ENCODE measurements around the gene PDLIM7. TPM values are rescaled to one million over a fixed set of nuclear protein-coding genes. Genes with fewer than 3 reads are reported as not detected.
A peak's percentile ranks its signal among the peaks of the same experiment; 100 is the strongest.

The PDLIM7 gene
- total RNA-seq, 2 donors from 2014 or later, result 6.8 to 16.2 TPM

- no peak for ATAC-seq
- no peak for DNase-seq
- Mint-ChIP-seq H3K27ac (peak overlapping the region; percentile 99), H3K27me3 (no peaks in the 10 kb centered on the region), H3K4me1 (peaks cover 58% of the 10 kb centered on the region), H3K36me3 (ENCODE audit: low read depth) (peaks cover 7% of the 10 kb centered on the region), H3K4me3 (no peak overlapping the region)
- no peaks in the 10 kb centered on the region for H3K9me3 ChIP-seq (ENCODE audit: control insufficient read depth, low read length, poor library complexity, severe bottlenecking)
Measured at GRCh38 chr5:177435847-177436536, 61.4 kb downstream of the PDLIM7 start.

GRCh38 chr5:177434942-177435738, 62.3 kb downstream of the PDLIM7 start:
- H3K4me1 Mint-ChIP-seq, result peaks cover 61% of the 10 kb centered on the region

GRCh38 chr5:177434437-177434836, 63.0 kb downstream of the PDLIM7 start:
- DNase-seq (peak in 2 of 3 donors; percentile 23 to 46), ATAC-seq (peak; percentile 50)
- peaks cover 5% of the 10 kb centered on the region for H3K36me3 Mint-ChIP-seq (ENCODE audit: low read depth)
- peaks cover 57% of the 10 kb centered on the region for H3K4me1 Mint-ChIP-seq
- peak overlapping the region; percentile 80 for H3K4me3 Mint-ChIP-seq
- peak overlapping the region; percentile 98 for H3K27ac Mint-ChIP-seq
- H3K27me3 Mint-ChIP-seq, result no peaks in the 10 kb centered on the region
- no peaks in the 10 kb centered on the region for H3K9me3 ChIP-seq (ENCODE audit: control insufficient read depth, low read length, poor library complexity, severe bottlenecking)

More at GRCh38 chr5:177434942-177435738, 62.3 kb downstream of the PDLIM7 start:
- Mint-ChIP-seq H3K27ac (peak overlapping the region; percentile 98), H3K36me3 (ENCODE audit: low read depth) (peaks cover 7% of the 10 kb centered on the region), H3K4me3 (peak overlapping the region; percentile 80), H3K27me3 (no peaks in the 10 kb centered on the region)
- H3K9me3 ChIP-seq (ENCODE audit: control insufficient read depth, low read length, poor library complexity, severe bottlenecking), result no peaks in the 10 kb centered on the region
- ATAC-seq, result no peak
- DNase-seq, result no peak

GRCh38 chr5:177433658-177434217, 63.7 kb downstream of the PDLIM7 start:
- H3K9me3 ChIP-seq (ENCODE audit: control insufficient read depth, low read length, poor library complexity, severe bottlenecking), result no peaks in the 10 kb centered on the region
- Mint-ChIP-seq H3K27me3 (no peaks in the 10 kb centered on the region), H3K4me1 (peaks cover 62% of the 10 kb centered on the region), H3K36me3 (ENCODE audit: low read depth) (peaks cover 7% of the 10 kb centered on the region), H3K4me3 (peak overlapping the region; percentile 80), H3K27ac (peak overlapping the region; percentile 98)
- ATAC-seq (no peak), DNase-seq (no peak)

Other genes starting within 250 kb of the PDLIM7 start
- 10 to 100 TPM in 1 of 2 donors, 1 to 10 TPM in 1; 8.8 to 17.6 TPM for gene RAB24, start 193.9 kb downstream of the PDLIM7 start, total RNA-seq
- 10 to 100 TPM; 44.9 to 55.8 TPM for gene PRELID1, start 193.8 kb downstream of the PDLIM7 start, total RNA-seq
- gene MXD3, start 185.7 kb downstream of the PDLIM7 start, total RNA-seq, result 10 to 100 TPM in 1 of 2 donors, 1 to 10 TPM in 1; 8.7 to 11.8 TPM
- gene LMAN2, start 145.9 kb downstream of the PDLIM7 start, total RNA-seq, result 10 to 100 TPM; 75.5 to 89.8 TPM
- gene RGS14, start 139.7 kb downstream of the PDLIM7 start, total RNA-seq, result 100 to 1,000 TPM in 1 of 2 donors, 10 to 100 TPM in 1; 76.7 to 110 TPM
- under 1 TPM; 0.31 to 0.40 TPM for gene SLC34A1, start 113.2 kb downstream of the PDLIM7 start, total RNA-seq
- gene PFN3, start 96.9 kb downstream of the PDLIM7 start, total RNA-seq, result not detected
- 1 to 10 TPM in 1 of 2 donors, under 1 TPM in 1; 0.62 to 1.1 TPM for gene F12, start 88.0 kb downstream of the PDLIM7 start, total RNA-seq
- gene GRK6, start 70.9 kb downstream of the PDLIM7 start, total RNA-seq, result 100 to 1,000 TPM; 178 to 232 TPM
- gene PRR7, start 50.8 kb downstream of the PDLIM7 start, total RNA-seq, result 10 to 100 TPM; 32.0 to 40.1 TPM
- gene DBN1, start 24.0 kb downstream of the PDLIM7 start, total RNA-seq, result 1 to 10 TPM; 1.2 to 5.0 TPM
- gene DOK3, start 12.2 kb upstream of the PDLIM7 start, total RNA-seq, result 1 to 10 TPM; 5.1 to 8.0 TPM
- 10 to 100 TPM; 58.6 to 66.9 TPM for gene DDX41, start 19.4 kb upstream of the PDLIM7 start, total RNA-seq
- gene FAM193B, start 57.0 kb upstream of the PDLIM7 start, total RNA-seq, result 100 to 1,000 TPM; 143 to 167 TPM
- gene TMED9, start 94.6 kb upstream of the PDLIM7 start, total RNA-seq, result 10 to 100 TPM; 63.3 to 69.6 TPM
- gene B4GALT7, start 102.5 kb upstream of the PDLIM7 start, total RNA-seq, result 10 to 100 TPM; 24.7 to 27.3 TPM

Data from T-helper 17 cell (primary cell).